ENCODE measurements around the gene MTHFSD. TPM values are rescaled to one million over a fixed set of nuclear protein-coding genes. Genes with fewer than 3 reads are reported as not detected.

The MTHFSD gene
- total and polyA plus RNA-seq, 2 donors: 11.0 to 18.4 TPM

GRCh38 chr16:86514481-86515376 is 40.3 kb downstream of the MTHFSD start:
- Histone ChIP-seq H3K27me3 (ENCODE audit: control insufficient read depth in 2 of 2, insufficient read depth in 1 of 2, low read length in 1 of 2) (peaks cover 90 to 99% of the 10 kb centered on the region in 2 donors), H3K27ac (ENCODE audit: low read depth in 1 of 2, low read length in 1 of 2) (no peak overlapping the region), H3K4me1 (ENCODE audit: control insufficient read depth in 2 of 2, insufficient read depth in 2 of 2, low read length in 2 of 2) (no peaks in the 10 kb centered on the region), H3K36me3 (ENCODE audit: control insufficient read depth in 2 of 2, insufficient read depth in 2 of 2, low read length in 1 of 2) (no peaks in the 10 kb centered on the region), H3K4me3 (ENCODE audit: low read length in 2 of 2) (no peak overlapping the region), H3K9me3 (ENCODE audit: control insufficient read depth in 2 of 2, insufficient read depth in 1 of 2, low read length in 1 of 2) (peaks cover 2 to 8% of the 10 kb centered on the region in 2 donors)
- 16% methylated on average over 18 of the region's 18 CpGs for WGBS
- DNase-seq (ENCODE audit: low read depth in 6 of 9, low spot score in 9 of 9): no peak

DNA sequence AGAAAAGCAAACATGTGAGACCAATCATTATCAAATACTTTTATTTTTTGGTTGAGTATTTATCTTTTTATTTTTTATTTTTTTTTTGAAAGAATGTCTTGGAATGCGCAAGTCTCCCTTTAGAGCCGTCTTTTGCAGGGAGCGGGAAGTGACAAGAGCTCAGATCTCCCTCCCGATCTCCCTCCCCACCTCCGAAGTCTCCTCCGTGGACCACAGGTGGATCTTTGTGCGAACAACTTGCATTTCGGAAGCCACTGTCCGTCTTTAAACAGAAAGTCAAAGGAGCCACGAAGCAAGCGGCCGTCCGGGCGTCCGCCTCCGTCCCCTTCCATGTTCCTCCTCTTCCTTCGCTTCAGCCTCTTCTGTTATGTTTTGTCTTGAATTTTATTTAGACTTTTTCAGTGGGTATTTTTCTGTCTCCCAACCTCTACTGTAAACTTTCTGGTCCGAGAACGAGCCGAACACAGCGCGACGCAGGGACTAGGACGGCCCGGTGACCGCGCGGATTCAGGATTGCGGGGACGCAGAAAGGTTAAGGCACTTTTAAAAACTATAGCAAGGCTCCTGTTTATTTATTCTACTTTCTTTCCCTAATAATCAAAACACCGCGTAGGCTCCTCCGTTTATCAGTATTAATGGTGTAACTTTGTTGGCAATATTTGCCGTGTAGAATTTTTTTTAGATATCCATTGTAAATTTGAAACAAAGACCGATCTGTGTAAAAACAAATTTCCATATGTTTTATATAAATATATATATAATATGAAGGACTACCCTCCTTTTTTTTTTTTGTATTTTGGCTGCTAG is 41.4 kb downstream of the MTHFSD start:
- H3K4me1 ChIP-seq (ENCODE audit: control insufficient read depth in 2 of 2, insufficient read depth in 2 of 2, low read length in 2 of 2): peaks cover 0 to 3% of the 10 kb centered on the region in 2 donors

GRCh38 chr16:86512860-86513470 is 42.1 kb downstream of the MTHFSD start:
- no peak for DNase-seq (ENCODE audit: low read depth in 6 of 9, low spot score in 9 of 9)
- Histone ChIP-seq H3K9me3 (ENCODE audit: control insufficient read depth in 2 of 2, insufficient read depth in 1 of 2, low read length in 1 of 2) (peaks cover 2 to 4% of the 10 kb centered on the region in 2 donors), H3K36me3 (ENCODE audit: control insufficient read depth in 2 of 2, insufficient read depth in 2 of 2, low read length in 1 of 2) (no peaks in the 10 kb centered on the region), H3K4me1 (ENCODE audit: control insufficient read depth in 2 of 2, insufficient read depth in 2 of 2, low read length in 2 of 2) (peaks cover 0 to 3% of the 10 kb centered on the region in 2 donors), H3K27me3 (ENCODE audit: control insufficient read depth in 2 of 2, insufficient read depth in 1 of 2, low read length in 1 of 2) (peaks cover 95 to 99% of the 10 kb centered on the region in 2 donors), H3K4me3 (ENCODE audit: low read length in 2 of 2) (no peak overlapping the region), H3K27ac (ENCODE audit: low read depth in 1 of 2, low read length in 1 of 2) (no peak overlapping the region)
- 13% methylated on average over 29 of the region's 29 CpGs for WGBS

More for the DNA sequence above, 41.4 kb downstream of the MTHFSD start:
- H3K27ac ChIP-seq (ENCODE audit: low read depth in 1 of 2, low read length in 1 of 2): no peak overlapping the region
- peaks cover 2 to 8% of the 10 kb centered on the region in 2 donors for H3K9me3 ChIP-seq (ENCODE audit: control insufficient read depth in 2 of 2, insufficient read depth in 1 of 2, low read length in 1 of 2)
- DNase-seq (ENCODE audit: low read depth in 6 of 9, low spot score in 9 of 9): no peak
- WGBS: 16% methylated on average over 35 of the region's 35 CpGs
- H3K4me3 ChIP-seq (ENCODE audit: low read length in 2 of 2): no peak overlapping the region
- H3K36me3 ChIP-seq (ENCODE audit: control insufficient read depth in 2 of 2, insufficient read depth in 2 of 2, low read length in 1 of 2): no peaks in the 10 kb centered on the region
- peaks cover 94 to 99% of the 10 kb centered on the region in 2 donors for H3K27me3 ChIP-seq (ENCODE audit: control insufficient read depth in 2 of 2, insufficient read depth in 1 of 2, low read length in 1 of 2)

- 14% methylated on average over 24 of the region's 24 CpGs for WGBS
- Histone ChIP-seq H3K27me3 (ENCODE audit: control insufficient read depth in 2 of 2, insufficient read depth in 1 of 2, low read length in 1 of 2) (peaks cover 95 to 99% of the 10 kb centered on the region in 2 donors), H3K4me1 (ENCODE audit: control insufficient read depth in 2 of 2, insufficient read depth in 2 of 2, low read length in 2 of 2) (peaks cover 0 to 3% of the 10 kb centered on the region in 2 donors), H3K27ac (ENCODE audit: low read depth in 1 of 2, low read length in 1 of 2) (no peak overlapping the region), H3K9me3 (ENCODE audit: control insufficient read depth in 2 of 2, insufficient read depth in 1 of 2, low read length in 1 of 2) (peaks cover 2 to 3% of the 10 kb centered on the region in 2 donors), H3K36me3 (ENCODE audit: control insufficient read depth in 2 of 2, insufficient read depth in 2 of 2, low read length in 1 of 2) (no peaks in the 10 kb centered on the region), H3K4me3 (ENCODE audit: low read length in 2 of 2) (no peak overlapping the region)
- DNase-seq (ENCODE audit: low read depth in 6 of 9, low spot score in 9 of 9): no peak
These were observed 42.7 kb downstream of the MTHFSD start for GRCh38 chr16:86512301-86512859.

DNA sequence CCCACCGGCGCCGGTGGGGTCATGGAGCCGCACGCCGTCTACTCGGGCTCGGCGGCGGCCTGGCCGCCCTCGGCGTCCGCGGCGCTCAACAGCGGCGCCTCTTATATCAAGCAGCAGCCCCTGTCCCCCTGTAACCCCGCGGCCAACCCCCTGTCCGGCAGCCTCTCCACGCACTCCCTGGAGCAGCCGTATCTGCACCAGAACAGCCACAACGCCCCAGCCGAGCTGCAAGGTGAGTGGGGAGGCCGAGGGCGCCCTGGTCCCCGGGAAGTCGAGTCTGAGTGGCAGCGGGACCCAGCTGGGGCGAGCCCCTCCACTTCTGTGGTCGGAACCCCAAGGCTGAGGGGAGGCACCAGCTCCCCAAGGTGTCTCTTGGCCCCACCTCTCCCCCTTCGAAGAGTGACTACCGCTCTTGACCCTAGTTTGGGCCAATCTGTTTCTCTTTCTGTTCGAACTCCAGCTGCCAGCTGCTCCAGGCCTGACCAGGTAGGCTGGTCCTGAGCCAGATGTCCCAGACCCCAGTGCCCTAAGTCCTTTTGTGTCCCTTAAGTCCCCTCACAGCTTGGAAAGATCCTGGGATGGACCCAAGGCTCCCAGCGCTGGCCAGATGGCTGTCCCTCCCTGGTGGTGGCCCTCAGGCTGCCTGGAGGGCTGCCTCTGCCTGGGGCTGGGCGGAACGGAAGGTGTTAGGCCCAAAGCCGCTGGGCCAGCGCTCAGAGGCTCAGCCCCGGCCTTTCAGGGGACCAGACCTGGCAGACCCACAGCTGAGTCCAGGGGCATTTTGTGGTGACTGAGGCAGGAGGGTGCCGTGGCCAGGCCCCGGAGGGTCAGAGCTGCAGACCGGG is 43.5 kb downstream of the MTHFSD start:
- 15% methylated on average over 44 of the region's 44 CpGs for WGBS
- H3K36me3 ChIP-seq (ENCODE audit: control insufficient read depth in 2 of 2, insufficient read depth in 2 of 2, low read length in 1 of 2): no peaks in the 10 kb centered on the region
- DNase-seq (ENCODE audit: low read depth in 6 of 9, low spot score in 9 of 9): no peak
- no peak overlapping the region for H3K27ac ChIP-seq (ENCODE audit: low read depth in 1 of 2, low read length in 1 of 2)
- H3K4me3 ChIP-seq (ENCODE audit: low read length in 2 of 2): no peak overlapping the region
- peaks cover 0 to 3% of the 10 kb centered on the region in 2 donors for H3K4me1 ChIP-seq (ENCODE audit: control insufficient read depth in 2 of 2, insufficient read depth in 2 of 2, low read length in 2 of 2)
- peaks cover 95 to 99% of the 10 kb centered on the region in 2 donors for H3K27me3 ChIP-seq (ENCODE audit: control insufficient read depth in 2 of 2, insufficient read depth in 1 of 2, low read length in 1 of 2)
- peaks cover 2 to 3% of the 10 kb centered on the region in 2 donors for H3K9me3 ChIP-seq (ENCODE audit: control insufficient read depth in 2 of 2, insufficient read depth in 1 of 2, low read length in 1 of 2)

GRCh38 chr16:86510465-86511261 is 44.4 kb downstream of the MTHFSD start, which contains the start of gene FOXF1:
Gene FOXF1, plus strand, starts transcription at chr16:86510527. Its CDS starts 43 bp downstream, at chr16:86510570.
- Histone ChIP-seq H3K27ac (ENCODE audit: low read depth in 1 of 2, low read length in 1 of 2) (no peak within 1 kb of the TSS), H3K27me3 (ENCODE audit: control insufficient read depth in 2 of 2, insufficient read depth in 1 of 2, low read length in 1 of 2) (peaks cover 94 to 99% of the 10 kb centered on the region in 2 donors), H3K4me3 (ENCODE audit: low read length in 2 of 2) (peak within 1 kb of the TSS; percentile 8 to 50), H3K36me3 (ENCODE audit: control insufficient read depth in 2 of 2, insufficient read depth in 2 of 2, low read length in 1 of 2) (no peaks in the 10 kb centered on the region), H3K4me1 (ENCODE audit: control insufficient read depth in 2 of 2, insufficient read depth in 2 of 2, low read length in 2 of 2) (peaks cover 0 to 3% of the 10 kb centered on the region in 2 donors), H3K9me3 (ENCODE audit: control insufficient read depth in 2 of 2, insufficient read depth in 1 of 2, low read length in 1 of 2) (peaks cover 2 to 3% of the 10 kb centered on the region in 2 donors)
- 2% methylated on average over 89 of the region's 89 CpGs for WGBS
- peak in 2 of 9 donors; percentile 16 to 41 for DNase-seq (ENCODE audit: low read depth in 6 of 9, low spot score in 9 of 9)

- Histone ChIP-seq H3K9me3 (ENCODE audit: control insufficient read depth in 2 of 2, insufficient read depth in 1 of 2, low read length in 1 of 2) (peaks cover 0 to 2% of the 10 kb centered on the region in 2 donors), H3K36me3 (ENCODE audit: control insufficient read depth in 2 of 2, insufficient read depth in 2 of 2, low read length in 1 of 2) (no peaks in the 10 kb centered on the region), H3K27me3 (ENCODE audit: control insufficient read depth in 2 of 2, insufficient read depth in 1 of 2, low read length in 1 of 2) (peaks cover 94 to 99% of the 10 kb centered on the region in 2 donors), H3K4me3 (ENCODE audit: low read length in 2 of 2) (peak overlapping the region; percentile 8 to 50), H3K4me1 (ENCODE audit: control insufficient read depth in 2 of 2, insufficient read depth in 2 of 2, low read length in 2 of 2) (peaks cover 0 to 3% of the 10 kb centered on the region in 2 donors), H3K27ac (ENCODE audit: low read depth in 1 of 2, low read length in 1 of 2) (no peak overlapping the region)
- 1% methylated on average over 83 of the region's 84 CpGs for WGBS
- no peak for DNase-seq (ENCODE audit: low read depth in 6 of 9, low spot score in 9 of 9)
These were observed 45.1 kb downstream of the MTHFSD start for GRCh38 chr16:86509759-86510464.
